NB4 (cell line): ENCODE results near the gene PRKCE.
A peak's percentile ranks its signal among the peaks of the same experiment; 100 is the strongest.

Source experiments
- DNase-seq: peaks from one replicate; pipeline ENCODE4 v3.0.0; 2010; ENCODE audit warnings: low read depth
- H3K4me3 ChIP-seq: one replicate; pipeline ENCODE4 v1.5.1; 2011; ENCODE audit warnings: mild to moderate bottlenecking, low read depth, low read length, moderate library complexity
- CTCF ChIP-seq: IDR thresholded peaks from one replicate; pipeline ENCODE4 v1.5.1; 2012; ENCODE audit warnings: low read depth, low read length
- MAX ChIP-seq: IDR thresholded peaks from 2 replicates; pipeline ENCODE4 v1.6.1; 2011; ENCODE audit warnings: low read depth, low read length
- MYC ChIP-seq: IDR thresholded peaks from 2 replicates; pipeline ENCODE4 v1.6.1; 2011; ENCODE audit warnings: low read depth, low read length
- POLR2A ChIP-seq: IDR thresholded peaks from 2 replicates; pipeline ENCODE4 v1.6.1; 2011; ENCODE audit warnings: mild to moderate bottlenecking; ENCODE audit not compliant: insufficient read length; ENCODE audit errors: extremely low read depth

PRKCE gene

GRCh38 chr2:45882707-45883602, 231.5 kb downstream of the PRKCE start:
- no peak overlapping the region for H3K4me3 ChIP-seq
- TF ChIP-seq CTCF (no peak), MYC (no peak), MAX (no peak), POLR2A (no peak)
- no peak for DNase-seq

GRCh38 chr2:45883603-45884000, 232.1 kb downstream of the PRKCE start:
- TF ChIP-seq MYC, result no peak
- no peak for TF ChIP-seq CTCF
- no peak for TF ChIP-seq MAX
- no peak for TF ChIP-seq POLR2A
- H3K4me3 ChIP-seq, result no peak overlapping the region
- no peak for DNase-seq

- H3K4me3 ChIP-seq, result no peak overlapping the region
- DNase-seq, result peak; percentile 25
- TF ChIP-seq MYC, result no peak
- no peak for TF ChIP-seq MAX
- TF ChIP-seq POLR2A, result no peak
- TF ChIP-seq CTCF, result no peak
Measured at GRCh38 chr2:45884126-45884525, 232.7 kb downstream of the PRKCE start.

GRCh38 chr2:45885171-45885621, 233.7 kb downstream of the PRKCE start:
- DNase-seq, result peak; percentile 38
- H3K4me3 ChIP-seq, result no peak overlapping the region
- TF ChIP-seq CTCF, result no peak
- no peak for TF ChIP-seq MYC
- no peak for TF ChIP-seq MAX
- TF ChIP-seq POLR2A, result no peak

GRCh38 chr2:45886171-45886663, 234.7 kb downstream of the PRKCE start:
- no peak for TF ChIP-seq MAX
- TF ChIP-seq POLR2A, result no peak
- no peak for TF ChIP-seq MYC
- TF ChIP-seq CTCF, result no peak
- no peak overlapping the region for H3K4me3 ChIP-seq
- DNase-seq, result peak; percentile 19
